ENCODE results near the gene RPP21.

RPP21 gene

GRCh38 chr6:30344868-30345671 lies at the start of gene RPP21:
Gene RPP21, plus strand, starts transcription at chr6:30345156. Its CDS starts 16 bp downstream, at chr6:30345172.
- DNase-seq (ENCODE audit: low spot score): peak; percentile 99

GRCh38 chr6:30295837-30296236 lies 49.1 kb upstream of the RPP21 start:
- no peak for DNase-seq (ENCODE audit: low spot score)

- no peak for DNase-seq (ENCODE audit: low spot score)
Measured at GRCh38 chr6:30304002-30304401, 41.0 kb upstream of the RPP21 start.

GRCh38 chr6:30311101-30311500 lies 33.9 kb upstream of the RPP21 start:
- no peak for DNase-seq (ENCODE audit: low spot score)

- no peak for DNase-seq (ENCODE audit: low spot score)
Measured at GRCh38 chr6:30311671-30312070, 33.3 kb upstream of the RPP21 start.

GRCh38 chr6:30312266-30312665 lies 32.7 kb upstream of the RPP21 start:
- no peak for DNase-seq (ENCODE audit: low spot score)

- DNase-seq (ENCODE audit: low spot score): no peak
Measured at GRCh38 chr6:30312676-30313321, 32.2 kb upstream of the RPP21 start.

- DNase-seq (ENCODE audit: low spot score): no peak
Measured at GRCh38 chr6:30315156-30315555, 29.8 kb upstream of the RPP21 start.

- DNase-seq (ENCODE audit: low spot score): no peak
Measured at GRCh38 chr6:30317913-30318589, 26.9 kb upstream of the RPP21 start.

- DNase-seq (ENCODE audit: low spot score): no peak
Measured at GRCh38 chr6:30319146-30319835, 25.7 kb upstream of the RPP21 start.

GRCh38 chr6:30321692-30322388 lies 23.1 kb upstream of the RPP21 start:
- no peak for DNase-seq (ENCODE audit: low spot score)

- peak; percentile 12 for DNase-seq (ENCODE audit: low spot score)
Measured at GRCh38 chr6:30322527-30323501, 22.1 kb upstream of the RPP21 start.

GRCh38 chr6:30323806-30324205 lies 21.1 kb upstream of the RPP21 start:
- no peak for DNase-seq (ENCODE audit: low spot score)

- DNase-seq (ENCODE audit: low spot score): peak; percentile 70
Measured at GRCh38 chr6:30325150-30325872, 19.6 kb upstream of the RPP21 start.

GRCh38 chr6:30325873-30326525 lies 19.0 kb upstream of the RPP21 start:
- no peak for DNase-seq (ENCODE audit: low spot score)

GRCh38 chr6:30326526-30327231 lies 18.3 kb upstream of the RPP21 start, which contains the start of gene TRIM39:
Gene TRIM39, plus strand, starts transcription at chr6:30326927. Its CDS starts 2,391 bp downstream, at chr6:30329318.
- DNase-seq (ENCODE audit: low spot score): peak; percentile 96

- peak; percentile 12 for DNase-seq (ENCODE audit: low spot score)
Measured at GRCh38 chr6:30327232-30327746, 17.7 kb upstream of the RPP21 start.

GRCh38 chr6:30328397-30328796 lies 16.6 kb upstream of the RPP21 start:
- no peak for DNase-seq (ENCODE audit: low spot score)
